HFF-Myc (cell line): Measurements from ENCODE around the gene FGF19.

Source experiments
- DNase-seq: peaks from one replicate; pipeline ENCODE4 v3.0.0-alpha.2; 2011; ENCODE audit warnings: low read depth; ENCODE audit errors: extremely low read depth
- H3K4me3 ChIP-seq: replicated peaks from 2 replicates; pipeline ENCODE4 v1.5.1; 2011; ENCODE audit warnings: low read depth, mild to moderate bottlenecking, control low read depth, low read length
- TF ChIP-seq, protein P1 (sequence below): IDR thresholded peaks from 2 replicates; pipeline ENCODE4 v1.5.1; 2012; ENCODE audit warnings: mild to moderate bottlenecking, low read depth, low read length, control low read depth; ENCODE audit errors: missing control alignments

The FGF19 gene

DNA sequence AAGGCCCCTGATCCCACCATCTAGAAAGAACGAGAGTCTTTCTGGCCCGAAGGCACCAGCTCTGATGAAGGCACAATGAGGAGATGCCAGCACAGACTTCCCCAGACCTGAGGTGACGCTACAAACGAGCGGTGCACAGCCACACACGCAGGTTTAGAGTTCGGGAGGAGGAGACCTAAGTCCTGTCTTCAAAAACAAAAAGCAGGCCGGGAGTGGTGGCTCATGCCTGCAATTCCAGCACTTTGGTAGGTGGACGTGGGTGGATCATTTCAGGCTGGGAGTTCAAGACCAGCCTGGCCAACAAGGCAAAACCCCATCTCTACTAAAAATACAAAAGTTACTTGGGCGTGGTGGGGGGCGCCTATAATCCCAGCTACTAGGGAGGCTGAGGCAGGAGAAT is 38.2 kb downstream of the FGF19 start:
- no peak overlapping the region for H3K4me3 ChIP-seq
- TF ChIP-seq, protein P1, sequence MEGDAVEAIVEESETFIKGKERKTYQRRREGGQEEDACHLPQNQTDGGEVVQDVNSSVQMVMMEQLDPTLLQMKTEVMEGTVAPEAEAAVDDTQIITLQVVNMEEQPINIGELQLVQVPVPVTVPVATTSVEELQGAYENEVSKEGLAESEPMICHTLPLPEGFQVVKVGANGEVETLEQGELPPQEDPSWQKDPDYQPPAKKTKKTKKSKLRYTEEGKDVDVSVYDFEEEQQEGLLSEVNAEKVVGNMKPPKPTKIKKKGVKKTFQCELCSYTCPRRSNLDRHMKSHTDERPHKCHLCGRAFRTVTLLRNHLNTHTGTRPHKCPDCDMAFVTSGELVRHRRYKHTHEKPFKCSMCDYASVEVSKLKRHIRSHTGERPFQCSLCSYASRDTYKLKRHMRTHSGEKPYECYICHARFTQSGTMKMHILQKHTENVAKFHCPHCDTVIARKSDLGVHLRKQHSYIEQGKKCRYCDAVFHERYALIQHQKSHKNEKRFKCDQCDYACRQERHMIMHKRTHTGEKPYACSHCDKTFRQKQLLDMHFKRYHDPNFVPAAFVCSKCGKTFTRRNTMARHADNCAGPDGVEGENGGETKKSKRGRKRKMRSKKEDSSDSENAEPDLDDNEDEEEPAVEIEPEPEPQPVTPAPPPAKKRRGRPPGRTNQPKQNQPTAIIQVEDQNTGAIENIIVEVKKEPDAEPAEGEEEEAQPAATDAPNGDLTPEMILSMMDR = no peak
- no peak for DNase-seq

DNA sequence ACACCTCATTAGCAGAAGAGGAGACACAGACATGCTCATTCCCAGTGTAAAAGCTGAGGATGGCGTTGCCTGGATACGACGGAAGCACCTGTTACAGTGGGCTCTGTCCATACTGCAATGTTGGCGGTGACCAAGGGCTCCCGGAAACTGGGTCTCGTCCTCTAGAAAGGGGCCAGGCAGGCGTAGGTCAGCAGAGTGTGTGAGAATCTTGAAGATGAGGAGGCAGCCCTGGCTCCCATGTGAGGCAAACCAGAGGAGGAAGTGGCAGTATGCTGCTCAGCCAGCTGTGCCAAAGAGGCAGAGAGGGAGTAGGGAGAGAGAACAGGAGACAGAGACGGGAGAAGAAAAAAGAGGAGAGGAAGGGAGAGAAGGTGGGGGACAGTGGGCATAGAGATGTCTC is 38.9 kb downstream of the FGF19 start:
- TF ChIP-seq, protein P1 = no peak
- no peak for DNase-seq
- no peak overlapping the region for H3K4me3 ChIP-seq

DNA sequence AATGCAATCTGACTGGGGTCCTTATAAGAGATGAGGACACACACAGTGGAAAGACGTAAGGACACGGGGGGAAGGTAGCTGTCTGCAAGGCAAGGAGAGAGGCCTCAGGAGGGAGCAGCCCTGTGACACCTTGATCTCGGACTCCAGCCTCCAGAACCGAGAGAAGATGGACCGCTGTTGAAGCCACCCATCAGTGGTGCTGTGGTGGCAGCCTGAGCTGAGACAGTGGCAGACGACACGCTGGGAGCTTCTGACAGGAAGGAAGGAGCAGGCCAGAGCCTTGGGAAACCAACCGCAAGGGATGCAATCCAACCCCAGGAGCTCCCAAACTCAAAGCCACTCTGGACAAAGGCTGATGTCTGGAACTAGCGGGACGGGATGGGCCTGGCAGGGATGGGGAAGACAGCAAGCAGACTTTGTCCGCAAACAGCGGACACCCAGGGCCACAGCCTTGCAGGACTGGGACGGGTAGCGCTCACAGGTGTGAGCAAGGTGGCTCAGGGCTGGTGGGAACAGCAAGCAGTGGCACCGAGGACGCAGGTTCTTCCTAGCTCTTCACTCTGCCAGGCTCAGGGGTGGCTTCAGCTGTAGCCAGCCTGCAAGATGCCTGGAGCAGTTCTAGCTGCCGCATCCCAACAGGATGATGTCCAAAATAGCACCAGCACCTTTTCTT is 39.6 kb downstream of the FGF19 start:
- TF ChIP-seq, protein P1 = no peak
- no peak overlapping the region for H3K4me3 ChIP-seq
- no peak for DNase-seq

DNA sequence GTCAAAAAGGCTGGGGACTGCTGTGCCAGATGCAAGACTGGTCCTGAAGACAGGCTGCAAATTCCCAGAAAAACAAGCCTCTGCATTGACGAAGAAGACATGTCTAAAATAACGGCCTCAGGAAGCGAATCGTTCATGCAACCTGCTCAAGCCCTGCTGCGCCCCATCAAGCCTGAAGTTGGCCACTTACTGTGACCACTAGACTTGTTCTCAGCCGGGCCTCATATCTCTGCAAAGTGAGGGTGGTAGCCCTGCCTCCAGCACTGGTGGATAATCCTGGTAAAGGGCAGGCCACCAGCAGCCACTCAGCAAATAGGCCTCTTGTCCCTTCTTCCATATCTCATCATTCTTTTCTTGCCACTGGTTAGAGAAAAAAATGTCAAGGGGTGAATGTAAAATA is 40.5 kb downstream of the FGF19 start:
- no peak for DNase-seq
- TF ChIP-seq, protein P1 = no peak
- no peak overlapping the region for H3K4me3 ChIP-seq

DNA sequence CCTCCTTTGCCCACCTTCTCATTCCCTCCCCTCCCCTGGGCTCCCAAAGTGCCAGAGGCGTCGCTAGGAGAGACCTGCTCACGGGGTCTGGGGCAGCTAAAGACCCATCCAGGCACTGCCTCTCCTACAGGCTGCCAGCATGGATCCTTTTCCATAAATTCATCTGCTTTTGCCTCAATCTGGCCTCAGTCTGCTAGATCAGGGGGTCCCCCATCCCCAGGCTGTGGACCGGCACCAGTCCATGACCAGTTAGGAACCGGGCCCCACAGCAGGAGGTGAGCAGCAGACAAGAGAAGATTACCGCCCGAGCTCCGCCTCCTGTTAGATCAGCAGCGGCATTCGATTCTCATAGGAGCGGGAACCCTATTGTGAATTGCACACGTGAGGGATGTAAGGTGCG is 41.0 kb downstream of the FGF19 start:
- no peak for DNase-seq
- H3K4me3 ChIP-seq = no peak overlapping the region
- TF ChIP-seq, protein P1 = no peak

DNA sequence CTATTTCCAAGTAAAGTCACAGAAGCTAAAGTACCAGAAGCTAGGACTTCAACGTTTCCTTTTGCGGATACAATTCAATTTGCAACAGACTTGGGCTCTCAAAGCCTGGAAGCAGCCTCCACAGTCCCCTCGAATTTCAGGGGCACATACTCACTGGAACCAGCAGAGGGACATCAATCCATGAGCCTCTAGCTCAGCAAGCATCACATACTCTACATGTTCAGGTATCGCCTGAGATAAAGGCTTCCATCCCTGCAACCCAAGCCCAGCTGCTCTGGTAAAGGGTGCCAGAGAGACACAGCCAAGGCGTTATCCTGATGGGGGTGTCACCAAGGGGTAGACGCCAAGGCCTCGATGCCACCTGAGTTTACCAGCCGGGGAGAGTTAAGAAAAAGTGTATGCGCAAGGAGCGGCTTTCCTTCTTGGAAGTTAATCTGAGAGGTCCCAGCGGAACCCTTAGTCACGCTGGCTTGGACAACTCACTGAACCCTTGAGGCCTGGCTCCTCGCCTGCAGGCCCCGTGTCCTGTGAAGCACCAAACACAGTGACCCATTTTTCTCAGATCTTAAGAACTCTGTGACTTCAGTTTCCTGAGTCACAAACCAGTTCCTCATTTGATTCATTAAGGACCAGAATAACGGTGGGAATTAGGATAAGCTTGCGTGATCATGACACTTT is 41.7 kb downstream of the FGF19 start:
- H3K4me3 ChIP-seq = no peak overlapping the region
- TF ChIP-seq, protein P1 = peak; percentile 32
- no peak for DNase-seq
